ENCODE measurements around the gene MVK.

- TF ChIP-seq CTCF (IDR thresholded peaks at IDR 0.05; ENCODE audit: insufficient read depth, low read length, poor library complexity, severe bottlenecking) (no peak), EZH2phosphoT487 (conservative IDR thresholded peaks at IDR 0.05; ENCODE audit: low read length) (no peak)
These were observed 285 bp downstream of the MVK start for GRCh38 chr12:109573914-109574244.
